ELF-1 (cell line): Measurements from ENCODE around the gene CAMSAP3.

Experiments
- DNase-seq: peaks from one replicate; pipeline ENCODE4 v3.0.0-alpha.2; 2016; ENCODE audit warnings: low read depth, low spot score

Gene CAMSAP3, protein sequence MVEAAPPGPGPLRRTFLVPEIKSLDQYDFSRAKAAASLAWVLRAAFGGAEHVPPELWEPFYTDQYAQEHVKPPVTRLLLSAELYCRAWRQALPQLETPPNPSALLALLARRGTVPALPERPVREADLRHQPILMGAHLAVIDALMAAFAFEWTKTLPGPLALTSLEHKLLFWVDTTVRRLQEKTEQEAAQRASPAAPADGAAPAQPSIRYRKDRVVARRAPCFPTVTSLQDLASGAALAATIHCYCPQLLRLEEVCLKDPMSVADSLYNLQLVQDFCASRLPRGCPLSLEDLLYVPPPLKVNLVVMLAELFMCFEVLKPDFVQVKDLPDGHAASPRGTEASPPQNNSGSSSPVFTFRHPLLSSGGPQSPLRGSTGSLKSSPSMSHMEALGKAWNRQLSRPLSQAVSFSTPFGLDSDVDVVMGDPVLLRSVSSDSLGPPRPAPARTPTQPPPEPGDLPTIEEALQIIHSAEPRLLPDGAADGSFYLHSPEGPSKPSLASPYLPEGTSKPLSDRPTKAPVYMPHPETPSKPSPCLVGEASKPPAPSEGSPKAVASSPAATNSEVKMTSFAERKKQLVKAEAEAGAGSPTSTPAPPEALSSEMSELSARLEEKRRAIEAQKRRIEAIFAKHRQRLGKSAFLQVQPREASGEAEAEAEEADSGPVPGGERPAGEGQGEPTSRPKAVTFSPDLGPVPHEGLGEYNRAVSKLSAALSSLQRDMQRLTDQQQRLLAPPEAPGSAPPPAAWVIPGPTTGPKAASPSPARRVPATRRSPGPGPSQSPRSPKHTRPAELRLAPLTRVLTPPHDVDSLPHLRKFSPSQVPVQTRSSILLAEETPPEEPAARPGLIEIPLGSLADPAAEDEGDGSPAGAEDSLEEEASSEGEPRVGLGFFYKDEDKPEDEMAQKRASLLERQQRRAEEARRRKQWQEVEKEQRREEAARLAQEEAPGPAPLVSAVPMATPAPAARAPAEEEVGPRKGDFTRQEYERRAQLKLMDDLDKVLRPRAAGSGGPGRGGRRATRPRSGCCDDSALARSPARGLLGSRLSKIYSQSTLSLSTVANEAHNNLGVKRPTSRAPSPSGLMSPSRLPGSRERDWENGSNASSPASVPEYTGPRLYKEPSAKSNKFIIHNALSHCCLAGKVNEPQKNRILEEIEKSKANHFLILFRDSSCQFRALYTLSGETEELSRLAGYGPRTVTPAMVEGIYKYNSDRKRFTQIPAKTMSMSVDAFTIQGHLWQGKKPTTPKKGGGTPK

DNA sequence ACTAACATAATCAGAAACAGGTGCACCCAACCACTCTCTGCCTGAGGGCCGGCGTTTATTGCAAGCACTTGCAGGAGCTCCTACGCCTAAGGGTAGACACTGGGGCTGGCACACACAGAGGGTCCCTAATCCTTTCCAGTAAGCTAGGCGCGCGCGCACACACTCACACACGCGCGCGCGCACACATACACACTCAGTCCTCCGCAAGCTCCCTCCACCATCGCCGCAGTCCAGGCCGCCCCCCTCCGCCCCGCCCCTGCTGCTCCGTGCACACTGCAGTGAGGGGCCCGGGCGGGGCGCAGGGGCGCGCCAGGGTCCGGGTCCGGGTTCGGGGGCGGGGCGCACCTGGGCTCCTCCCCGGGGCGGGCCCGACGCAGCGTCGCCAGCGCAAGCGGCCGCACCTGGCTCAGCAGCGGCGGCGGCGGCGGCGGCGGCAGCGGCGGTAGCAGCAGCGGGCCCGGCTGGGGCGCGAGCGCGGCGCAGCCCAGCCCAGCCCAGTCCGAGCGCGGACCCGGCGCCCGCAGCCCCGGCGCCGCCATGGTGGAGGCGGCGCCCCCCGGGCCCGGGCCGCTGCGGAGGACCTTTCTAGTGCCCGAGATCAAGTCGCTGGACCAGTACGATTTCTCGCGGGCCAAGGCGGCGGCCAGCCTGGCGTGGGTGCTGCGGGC, at the start of gene CAMSAP3:
CAMSAP3 (plus strand) TSS at position 398 of the 668 bp plus-strand sequence; CDS start at position 538, 140 bp downstream.
- DNase-seq = peak; percentile 69

DNA sequence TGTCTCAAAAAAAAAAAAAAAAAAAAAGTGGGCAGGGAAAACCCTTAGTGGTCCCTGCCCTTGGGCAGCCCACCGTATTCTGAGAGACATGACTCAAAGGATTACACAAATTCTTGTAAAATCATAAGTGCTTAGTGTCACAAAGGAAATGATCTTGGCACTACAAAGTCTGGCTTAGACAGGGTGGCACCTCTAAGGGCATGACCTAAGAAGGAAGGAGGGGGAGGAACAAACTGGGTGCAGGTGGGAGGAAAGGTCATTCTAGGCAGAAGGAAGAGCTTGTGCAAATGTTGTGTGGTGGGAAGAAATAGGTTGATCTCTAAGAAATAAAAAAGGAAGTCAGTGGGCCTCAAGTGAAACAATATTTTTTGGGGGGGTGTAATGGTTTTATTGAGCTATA, 49.8 kb upstream of the CAMSAP3 start:
- no peak for DNase-seq

DNA sequence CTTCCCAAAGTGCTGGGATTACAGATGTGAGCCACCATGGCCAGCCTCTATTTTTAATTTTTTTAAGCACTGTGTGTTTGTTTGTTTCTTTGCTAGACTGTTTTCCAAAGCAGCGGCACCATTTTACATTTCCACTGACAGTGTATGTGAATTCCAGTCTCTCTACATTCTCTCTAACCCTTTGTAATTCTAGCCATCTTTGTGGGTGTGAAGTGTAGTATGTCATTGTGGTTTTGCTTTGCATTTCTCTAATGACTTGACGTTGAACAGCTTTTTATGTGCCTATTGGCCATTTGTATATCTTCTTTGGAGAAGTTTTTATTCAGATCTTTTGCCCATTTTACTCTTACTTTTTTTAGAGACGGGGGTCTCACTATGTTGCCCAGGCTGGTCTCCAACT, 48.5 kb upstream of the CAMSAP3 start:
- no peak for DNase-seq

DNA sequence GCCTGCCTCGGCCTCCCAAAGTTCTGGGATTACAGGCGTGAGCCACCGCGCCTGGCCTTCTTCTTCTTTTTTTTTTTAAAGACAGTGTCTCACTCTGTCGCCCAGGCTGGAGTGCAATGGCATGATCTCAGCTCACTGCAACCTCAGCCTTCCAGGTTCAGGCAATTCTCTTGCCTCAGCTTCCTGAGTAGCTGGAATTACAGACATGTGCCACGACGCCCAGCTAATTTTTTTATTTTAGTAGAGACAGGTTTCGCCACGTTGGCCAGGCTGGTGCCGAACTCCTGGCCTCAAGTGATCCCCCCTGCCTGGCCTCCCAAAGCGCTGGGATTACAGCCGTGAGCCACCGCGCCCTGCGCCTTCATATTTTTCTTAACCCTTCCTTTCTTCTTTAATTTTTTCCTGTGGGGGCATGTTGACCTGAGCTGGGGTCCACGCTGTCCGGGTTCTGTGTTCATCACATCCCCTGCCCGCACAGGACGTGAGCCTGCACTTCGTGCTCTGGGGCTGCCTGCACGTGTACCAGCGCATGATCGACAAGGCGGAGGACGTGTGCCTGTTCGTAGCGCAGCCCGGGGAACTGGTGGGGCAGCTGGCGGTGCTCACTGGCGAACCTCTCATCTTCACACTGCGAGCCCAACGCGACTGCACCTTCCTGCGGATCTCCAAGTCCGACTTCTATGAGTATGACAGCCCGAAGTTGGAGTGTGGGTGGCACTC, 46.1 kb upstream of the CAMSAP3 start:
- no peak for DNase-seq

DNA sequence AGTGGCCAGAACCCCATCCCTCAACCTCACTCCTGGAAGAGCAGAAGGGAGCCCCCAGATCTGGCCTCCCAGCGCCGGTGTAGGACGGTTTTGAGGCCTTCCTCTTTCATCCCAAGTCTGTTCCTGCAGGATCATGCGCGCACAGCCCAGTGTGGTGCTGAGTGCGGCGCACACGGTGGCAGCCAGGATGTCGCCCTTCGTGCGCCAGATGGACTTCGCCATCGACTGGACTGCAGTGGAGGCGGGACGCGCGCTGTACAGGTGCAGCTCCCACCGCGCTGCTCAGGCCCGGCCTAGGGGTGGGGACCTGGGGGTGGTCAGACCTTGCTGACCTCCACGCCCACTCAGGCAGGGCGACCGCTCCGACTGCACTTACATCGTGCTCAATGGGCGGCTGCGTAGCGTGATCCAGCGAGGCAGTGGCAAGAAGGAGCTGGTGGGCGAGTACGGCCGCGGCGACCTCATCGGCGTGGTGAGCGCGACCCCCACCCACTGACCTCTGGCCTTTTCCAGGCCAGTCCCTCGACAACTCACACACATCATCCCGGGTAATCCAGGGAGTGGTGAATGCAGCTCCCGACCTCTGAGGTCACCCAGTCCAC, 45.4 kb upstream of the CAMSAP3 start:
- no peak for DNase-seq

DNA sequence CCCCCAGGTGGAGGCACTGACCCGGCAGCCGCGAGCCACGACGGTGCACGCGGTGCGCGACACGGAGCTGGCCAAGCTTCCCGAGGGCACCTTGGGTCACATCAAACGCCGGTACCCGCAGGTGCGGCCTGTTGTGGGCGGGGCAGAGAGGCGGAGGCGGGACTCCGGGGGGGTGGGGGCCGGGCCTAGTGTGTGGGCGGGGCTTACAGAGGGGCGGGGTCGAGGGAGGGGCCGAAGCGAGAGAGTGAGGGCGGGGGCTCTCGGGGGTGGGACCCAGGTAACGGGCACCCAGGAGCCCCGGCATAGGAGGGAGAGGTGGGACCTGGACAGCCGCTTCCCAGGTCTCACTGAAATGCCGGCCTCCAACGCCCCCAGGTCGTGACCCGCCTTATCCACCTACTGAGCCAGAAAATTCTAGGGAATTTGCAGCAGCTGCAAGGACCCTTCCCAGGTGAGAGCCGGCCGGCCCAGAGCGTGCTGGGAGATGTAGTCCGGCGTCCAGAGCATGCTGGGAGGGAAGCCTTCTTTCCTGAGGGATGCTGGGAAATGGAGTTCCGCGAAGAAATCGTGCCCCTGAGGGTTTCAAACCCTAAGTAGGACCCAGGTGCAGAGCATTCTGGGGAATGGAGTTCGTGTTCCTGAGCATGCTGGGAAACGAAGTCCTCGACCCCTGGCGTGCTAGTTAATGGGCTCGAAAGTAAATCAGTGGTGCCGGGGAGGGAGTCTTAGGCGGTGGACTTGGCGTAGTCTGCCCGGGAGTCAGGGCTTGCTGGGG, 44.5 kb upstream of the CAMSAP3 start:
- peak; percentile 98 for DNase-seq

DNA sequence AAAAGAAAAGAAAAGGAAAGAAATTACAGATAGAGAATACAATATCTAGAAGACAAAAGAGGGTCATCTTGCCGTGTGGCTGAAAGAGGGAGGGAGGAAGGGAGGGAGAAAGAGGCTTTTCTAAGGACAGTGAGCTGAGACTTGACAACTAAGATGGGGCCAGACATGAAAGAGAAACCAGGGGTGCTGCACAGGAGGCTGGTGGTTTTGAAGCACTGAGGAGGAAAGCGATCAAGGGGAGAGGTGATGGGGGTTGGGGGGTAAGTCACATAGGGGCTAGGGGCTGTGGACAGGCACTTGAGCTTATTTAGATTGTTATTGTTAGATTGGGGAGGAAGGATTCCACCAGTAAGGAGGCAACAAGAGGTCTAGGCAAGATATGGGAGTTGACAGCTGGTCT, 42.9 kb upstream of the CAMSAP3 start:
- DNase-seq = no peak

DNA sequence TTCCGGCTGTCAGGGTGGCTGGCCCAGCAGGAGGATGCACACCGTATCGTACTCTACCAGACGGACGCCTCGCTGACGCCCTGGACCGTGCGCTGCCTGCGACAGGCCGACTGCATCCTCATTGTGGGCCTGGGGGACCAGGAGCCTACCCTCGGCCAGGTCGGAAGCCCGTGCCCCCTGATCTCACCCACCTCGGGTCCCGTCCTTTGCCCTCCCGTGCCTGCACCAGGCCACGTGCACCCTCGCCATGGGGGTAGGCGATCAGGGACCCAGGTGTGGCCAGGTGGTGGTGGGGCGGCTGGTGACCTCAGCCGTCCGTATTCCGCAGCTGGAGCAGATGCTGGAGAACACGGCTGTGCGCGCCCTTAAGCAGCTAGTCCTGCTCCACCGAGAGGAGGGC, 41.1 kb upstream of the CAMSAP3 start:
- no peak for DNase-seq

DNA sequence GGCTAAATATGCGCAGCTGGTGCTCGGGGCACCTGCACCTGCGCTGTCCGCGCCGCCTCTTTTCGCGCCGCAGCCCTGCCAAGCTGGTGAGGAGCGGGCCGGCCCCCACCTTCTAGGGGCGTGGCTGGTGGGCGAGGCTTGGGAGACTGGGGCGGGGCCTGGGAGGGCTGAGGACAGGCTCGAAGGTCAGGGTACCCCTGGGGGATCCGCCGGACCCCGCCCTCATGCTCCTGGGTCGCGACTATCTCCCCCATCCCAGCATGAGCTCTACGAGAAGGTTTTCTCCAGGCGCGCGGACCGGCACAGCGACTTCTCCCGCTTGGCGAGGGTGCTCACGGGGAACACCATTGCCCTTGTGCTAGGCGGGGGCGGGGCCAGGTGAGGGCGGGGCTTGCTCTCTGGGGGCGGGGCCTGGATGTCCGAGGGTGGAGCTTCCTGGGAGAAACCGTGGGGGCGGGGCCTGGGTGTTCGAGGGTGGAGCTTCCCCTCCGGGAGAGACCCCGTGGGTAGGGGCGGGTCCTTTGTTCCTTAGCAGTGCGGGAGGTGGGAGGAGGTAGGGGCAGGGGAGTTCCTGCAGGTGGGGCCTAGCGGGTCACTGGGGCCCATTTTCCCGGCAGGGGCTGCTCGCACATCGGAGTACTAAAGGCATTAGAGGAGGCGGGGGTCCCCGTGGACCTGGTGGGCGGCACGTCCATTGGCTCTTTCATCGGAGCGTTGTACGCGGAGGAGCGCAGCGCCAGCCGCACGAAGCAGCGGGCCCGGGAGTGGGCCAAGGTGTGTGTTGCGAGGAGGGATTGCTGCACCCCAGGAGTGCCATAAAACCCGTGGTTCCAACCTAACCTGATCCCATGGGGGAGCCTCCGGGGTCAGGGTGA, 40.4 kb upstream of the CAMSAP3 start:
- peak; percentile 92 for DNase-seq

DNA sequence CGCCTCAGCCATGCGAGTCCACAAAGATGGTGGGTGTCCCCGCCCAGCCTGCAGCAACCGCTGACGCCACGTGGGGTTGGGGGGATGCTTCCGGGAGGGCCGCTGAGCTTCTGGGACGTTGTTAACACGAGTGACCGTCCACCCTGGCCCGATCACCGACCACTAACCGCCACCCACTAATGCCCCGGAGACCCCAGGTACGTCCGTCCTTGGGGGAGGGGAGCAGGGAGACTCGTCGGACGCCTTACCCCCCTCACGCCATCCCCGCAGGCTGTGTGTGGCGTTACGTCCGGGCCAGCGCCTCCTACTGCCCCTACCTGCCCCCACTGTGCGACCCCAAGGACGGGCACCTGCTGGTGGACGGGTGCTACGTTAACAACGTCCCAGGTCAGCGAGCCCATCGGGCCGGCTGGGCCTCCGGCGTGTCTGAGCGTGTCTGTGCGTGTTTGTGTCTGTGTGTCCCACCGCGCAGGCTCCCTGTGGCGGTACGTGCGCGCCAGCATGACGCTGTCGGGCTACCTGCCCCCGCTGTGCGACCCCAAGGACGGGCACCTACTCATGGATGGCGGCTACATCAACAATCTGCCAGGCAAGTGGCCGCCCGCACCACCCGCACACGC, 38.9 kb upstream of the CAMSAP3 start:
- DNase-seq = no peak

DNA sequence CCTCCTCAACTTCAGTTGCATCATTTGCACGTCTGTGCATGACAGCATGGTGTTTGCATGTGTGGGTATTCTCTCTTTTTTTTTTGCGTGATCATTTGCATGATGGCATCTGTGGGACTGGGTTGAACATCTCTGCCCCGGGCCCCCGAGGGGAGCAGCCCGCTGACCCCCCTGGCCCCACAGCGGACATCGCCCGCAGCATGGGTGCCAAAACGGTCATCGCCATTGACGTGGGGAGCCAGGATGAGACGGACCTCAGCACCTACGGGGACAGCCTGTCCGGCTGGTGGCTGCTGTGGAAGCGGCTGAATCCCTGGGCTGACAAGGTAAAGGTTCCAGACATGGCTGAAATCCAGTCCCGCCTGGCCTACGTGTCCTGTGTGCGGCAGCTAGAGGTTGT, 37.0 kb upstream of the CAMSAP3 start:
- no peak for DNase-seq

DNA sequence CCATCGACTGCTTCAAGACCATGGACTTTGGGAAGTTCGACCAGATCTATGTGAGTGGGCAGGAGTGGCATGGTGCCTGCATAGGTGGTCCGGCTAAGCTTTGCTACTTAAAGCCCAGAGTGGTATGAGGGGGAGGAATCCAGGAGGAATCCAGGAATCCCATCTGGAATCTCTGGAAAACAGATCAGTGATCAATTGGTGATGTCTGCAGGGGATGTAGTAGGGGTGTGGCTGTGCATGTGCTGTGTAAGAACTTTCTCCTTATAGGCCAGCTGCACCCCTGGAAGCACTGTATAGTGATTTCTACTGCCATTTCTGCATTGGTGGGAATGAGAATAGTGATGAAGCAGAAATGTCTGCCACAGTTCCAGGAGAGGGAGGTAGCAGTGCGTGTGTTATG, 36.6 kb upstream of the CAMSAP3 start:
- DNase-seq = no peak

DNA sequence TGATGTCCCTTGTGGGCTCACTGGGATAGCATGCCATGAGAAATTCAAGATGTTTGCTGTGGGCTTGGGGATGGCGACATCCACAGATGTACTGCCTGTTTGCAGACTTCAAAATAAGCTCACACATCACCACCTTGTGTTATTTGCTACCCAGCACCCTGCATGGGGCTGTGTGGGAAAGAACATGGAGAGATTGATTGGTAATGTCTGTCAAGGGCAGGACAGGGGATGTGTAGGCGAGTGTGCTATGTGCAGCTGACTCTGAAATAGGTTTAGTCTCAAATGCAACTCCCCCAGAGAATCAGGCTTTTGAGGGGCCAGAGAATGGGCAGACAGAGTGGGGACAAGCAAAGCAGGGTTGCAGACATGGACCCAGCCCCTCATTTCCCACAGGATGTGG, 35.4 kb upstream of the CAMSAP3 start:
- DNase-seq = no peak

DNA sequence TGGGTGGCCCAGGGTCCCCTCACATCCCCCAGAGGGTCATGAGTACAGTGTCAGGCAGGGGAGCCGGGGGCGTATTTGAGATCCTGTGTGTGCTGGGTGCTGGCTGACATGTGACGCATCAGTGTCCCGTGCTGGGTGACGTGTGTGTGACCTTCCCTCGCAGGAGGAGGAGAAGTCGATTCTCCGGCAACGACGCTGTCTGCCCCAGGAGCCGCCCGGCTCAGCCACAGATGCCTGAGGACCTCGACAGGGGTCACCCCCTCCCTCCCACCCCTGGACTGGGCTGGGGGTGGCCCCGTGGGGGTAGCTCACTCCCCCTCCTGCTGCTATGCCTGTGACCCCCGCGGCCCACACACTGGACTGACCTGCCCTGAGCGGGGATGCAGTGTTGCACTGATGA, 34.3 kb upstream of the CAMSAP3 start:
- no peak for DNase-seq

DNA sequence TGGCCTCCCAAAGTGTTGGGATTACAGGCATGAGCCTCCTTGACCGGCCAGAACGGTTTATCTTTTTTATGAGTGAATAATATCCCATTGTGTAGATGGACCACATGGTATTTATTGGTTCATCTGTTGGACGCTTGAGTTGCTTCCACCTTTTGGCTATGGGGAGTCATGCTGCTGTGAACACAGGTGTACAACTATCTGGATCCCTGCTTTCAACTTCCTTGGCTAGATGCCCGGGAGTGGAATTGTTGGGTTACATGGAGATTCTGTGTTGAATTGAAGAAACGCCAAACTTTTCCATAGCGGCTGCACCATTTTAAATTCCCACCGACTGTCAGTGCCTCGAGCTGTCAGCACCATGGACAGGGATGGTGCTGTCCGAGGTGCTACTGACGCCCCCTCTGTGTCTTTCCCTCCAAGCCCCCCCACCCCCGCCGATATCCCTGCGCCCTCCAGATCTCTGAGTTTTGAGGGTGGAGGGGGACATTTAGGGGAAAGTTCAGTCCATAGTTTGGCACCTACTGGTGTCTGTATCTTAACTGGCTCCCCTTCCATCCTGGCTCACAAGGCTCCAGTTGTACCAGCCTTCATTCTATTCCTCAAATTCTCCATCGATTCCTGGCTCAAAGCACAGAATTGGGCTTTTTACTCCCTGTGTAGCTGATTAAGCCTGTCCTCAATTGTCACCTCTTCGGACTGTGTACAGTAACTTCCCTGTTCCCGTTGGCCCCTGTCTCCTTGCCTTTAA, 32.8 kb upstream of the CAMSAP3 start:
- no peak for DNase-seq

DNA sequence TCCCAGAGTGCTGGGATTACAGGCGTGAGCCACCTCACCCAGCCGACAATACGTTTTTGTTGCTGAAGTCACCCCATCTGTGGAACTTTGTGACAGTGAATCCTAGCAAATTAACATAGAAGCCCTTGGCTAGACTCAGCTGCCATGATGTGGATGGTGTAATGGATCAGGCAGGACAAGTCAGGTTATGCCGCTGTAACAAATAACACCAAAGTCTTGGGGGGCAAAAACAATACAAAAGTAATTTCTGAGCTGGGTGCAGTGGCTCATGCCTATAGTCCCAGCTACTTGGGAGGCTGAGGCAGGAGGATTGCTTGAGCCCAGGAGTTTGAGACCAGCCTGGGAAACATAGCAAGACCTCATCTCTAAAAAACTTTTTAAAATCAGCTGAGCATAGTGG, 30.8 kb upstream of the CAMSAP3 start:
- DNase-seq = no peak

DNA sequence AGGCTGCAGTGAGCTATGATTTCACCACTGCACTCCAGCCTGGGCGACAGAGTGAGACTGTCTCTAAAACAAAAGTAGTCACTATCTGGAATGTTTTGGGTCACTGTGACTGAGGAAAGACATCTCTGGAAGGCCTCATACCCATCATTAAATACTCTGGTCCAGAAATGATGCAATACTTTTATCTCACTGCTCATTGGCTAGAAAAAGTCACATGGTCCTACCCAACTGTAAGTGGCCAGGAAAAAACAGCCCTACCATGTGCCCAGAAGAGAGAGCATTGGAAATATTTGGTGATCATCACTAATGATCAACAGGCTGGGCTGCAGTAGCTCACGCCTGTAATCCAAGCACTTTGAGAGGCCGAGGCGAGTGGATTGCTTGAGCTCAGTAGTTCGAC, 30.3 kb upstream of the CAMSAP3 start:
- DNase-seq = no peak
